Head of caudate nucleus (tissue), 42 donors: ENCODE measurements around the gene MDGA2.
A peak's percentile ranks its signal among the peaks of the same experiment; 100 is the strongest.

Source experiments
- DNase-seq, 42 donors: peaks; one replicate each; pipeline versions ENCODE4 v3.0.0 to v3.0.0-alpha.2; 2020 to 2021; ENCODE audit warnings: mixed read lengths in 7 of 42
- intact Hi-C: fragments of 100-400 bp; cut with DNase I; formaldehyde crosslinking; loops from one replicate; pipeline ENCODE4 v1.15.0; 2022

The MDGA2 gene

DNA sequence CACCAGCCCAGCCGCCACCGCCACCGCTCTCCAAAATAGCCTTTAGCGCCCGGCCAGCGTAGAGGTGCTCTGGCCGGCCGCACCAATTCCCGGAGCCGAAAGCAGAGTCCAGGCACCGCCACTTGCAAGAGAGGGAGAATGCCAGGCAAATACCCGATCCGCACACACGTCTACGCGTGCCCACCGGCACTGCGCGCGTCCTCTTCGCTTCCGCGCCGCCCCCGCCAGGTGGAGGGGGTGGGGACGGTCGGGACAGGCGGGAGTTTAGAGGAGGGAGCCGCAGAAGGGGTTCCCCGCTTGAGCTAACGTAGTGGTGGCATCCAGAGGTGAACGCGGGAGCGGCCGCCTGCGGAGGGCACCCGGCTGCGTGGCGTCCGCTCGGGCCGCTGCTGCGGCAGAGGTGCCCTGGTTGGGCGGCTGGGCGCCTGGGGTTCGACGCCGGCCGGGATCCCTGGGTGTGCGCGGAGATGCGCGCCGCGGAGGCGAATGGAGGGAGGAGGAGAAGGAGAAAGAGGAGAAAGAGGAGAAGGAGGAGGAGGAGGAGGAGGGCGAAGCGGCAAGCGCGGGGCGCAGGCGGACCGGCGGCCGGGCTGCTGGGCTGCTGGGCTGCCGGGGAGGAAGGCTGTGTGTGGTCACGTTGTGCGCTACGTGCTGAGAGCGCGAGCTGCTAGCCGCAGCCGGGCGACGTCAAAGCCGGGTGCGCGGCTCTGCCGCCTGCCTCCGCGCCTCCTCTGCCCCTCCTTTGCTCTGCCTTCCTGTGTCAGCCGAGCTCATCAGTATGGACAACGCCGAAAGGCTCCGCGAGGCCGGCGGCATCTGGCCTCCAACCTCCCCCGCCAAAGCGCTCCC lies at the start of gene MDGA2:
MDGA2 (minus strand) TSS at position 140 of the 849 bp plus-strand sequence.
- DNase-seq, result peak in 41 of 42 donors; percentile 37 to 85 (median 68)
- intact Hi-C loops, result no loop called here

DNA sequence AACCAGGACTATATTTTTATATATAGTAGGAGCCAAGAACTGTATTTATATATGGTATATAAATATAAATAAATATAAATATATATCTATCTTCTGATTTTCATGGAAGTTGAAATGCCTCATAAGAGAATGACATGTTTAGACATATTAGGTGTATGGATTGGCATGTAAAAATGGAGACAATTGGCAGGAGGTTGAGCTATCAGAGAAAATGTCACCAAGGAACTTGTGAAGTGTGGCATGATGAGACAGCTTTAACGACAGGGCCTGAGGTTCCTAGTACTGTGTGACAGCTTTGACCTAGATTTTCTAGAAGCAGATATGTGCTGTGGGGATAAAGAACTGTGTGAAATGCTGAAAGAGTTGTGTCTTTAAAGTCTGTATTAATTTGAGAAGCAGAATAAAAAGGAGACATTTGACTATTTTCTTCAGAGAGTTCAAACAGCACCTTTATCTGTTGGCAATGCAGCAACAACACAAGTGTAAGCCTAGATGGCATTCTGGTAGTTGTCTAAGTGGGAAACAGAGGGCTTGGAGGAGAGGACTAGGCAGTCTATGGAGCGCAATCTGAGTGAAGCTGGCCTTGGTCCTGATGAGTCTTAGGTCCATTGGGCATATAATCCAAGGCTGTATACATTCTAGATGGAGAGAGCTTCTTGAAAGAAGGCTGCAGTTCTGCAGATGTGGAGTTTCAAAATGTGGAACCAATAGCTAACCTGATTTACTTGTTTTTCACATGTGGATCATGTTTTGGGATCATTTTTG lies 47.7 kb upstream of the MDGA2 start:
- DNase-seq, result peak in 1 of 42 donors; percentile 8
- intact Hi-C loops, result no loop called here

- DNase-seq, result no peak
- intact Hi-C loops, result no loop called here
Measured at GRCh38 chr14:47720281-47720680, 44.9 kb upstream of the MDGA2 start.

DNA sequence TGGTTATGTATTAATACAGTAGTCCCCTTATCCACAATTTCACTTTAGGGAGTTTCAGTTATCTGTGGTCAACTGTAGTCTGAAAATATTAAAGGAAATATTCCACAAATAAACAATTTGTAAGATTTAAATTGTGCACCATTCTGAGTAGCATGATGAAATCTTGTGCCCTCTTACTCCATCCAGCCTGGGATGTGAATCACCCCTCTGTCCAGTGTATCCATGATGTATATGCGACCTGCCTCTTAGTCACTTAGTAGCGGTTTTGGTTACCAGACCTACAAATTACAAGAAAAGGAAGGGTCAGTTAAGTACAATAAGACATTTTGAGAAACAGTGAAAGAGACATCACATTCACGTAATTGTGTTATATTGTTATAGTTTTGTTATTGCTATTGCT lies 39.9 kb upstream of the MDGA2 start:
- intact Hi-C loops, result no loop called here
- no peak for DNase-seq

DNA sequence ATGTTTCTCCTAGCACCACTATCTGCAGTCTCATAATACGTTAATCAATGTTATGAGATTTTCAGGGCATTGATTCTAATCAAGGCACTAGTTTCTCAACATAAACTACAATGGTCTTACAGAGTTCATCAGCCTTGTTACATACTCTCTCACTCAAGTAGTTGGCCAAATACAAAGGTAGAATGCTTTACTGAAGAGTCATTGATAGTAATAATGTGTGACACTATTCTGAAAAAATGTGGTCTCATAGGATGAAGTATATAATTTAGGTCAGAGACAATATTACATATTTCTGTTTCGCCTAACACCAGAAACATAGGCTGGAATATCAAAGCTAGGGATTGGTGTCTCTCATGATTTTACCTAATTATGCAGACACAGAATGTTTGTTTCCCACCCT lies 35.2 kb upstream of the MDGA2 start:
- intact Hi-C loops, result no loop called here
- no peak for DNase-seq

GRCh38 chr14:47705683-47706082 lies 30.3 kb upstream of the MDGA2 start:
- DNase-seq, result no peak
- intact Hi-C loops, result no loop called here

- DNase-seq, result no peak
- intact Hi-C loops, result no loop called here
Measured at GRCh38 chr14:47691829-47692228, 16.4 kb upstream of the MDGA2 start.

- DNase-seq, result no peak
- intact Hi-C loops, result no loop called here
Measured at GRCh38 chr14:47678993-47679392, 3.6 kb upstream of the MDGA2 start.

DNA sequence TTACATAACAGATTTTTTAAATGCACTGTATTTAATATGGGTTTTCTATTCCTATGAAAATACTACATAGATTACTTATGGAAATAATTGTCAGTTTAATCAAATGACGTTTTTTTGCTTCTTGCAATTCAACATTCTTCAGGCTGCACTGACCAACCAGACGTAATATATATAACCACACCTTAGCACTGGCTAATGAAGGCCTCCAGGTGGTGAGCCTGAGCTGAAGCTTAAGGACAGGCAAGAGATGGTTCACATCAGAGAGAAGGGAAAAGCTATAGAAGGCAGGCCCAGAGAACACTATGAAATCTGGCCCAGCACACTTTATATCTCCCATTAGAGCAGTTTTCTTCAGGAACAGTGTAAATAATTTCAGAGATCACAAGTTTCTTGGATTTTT lies 2.8 kb upstream of the MDGA2 start:
- no peak for DNase-seq
- intact Hi-C loops, result no loop called here

DNA sequence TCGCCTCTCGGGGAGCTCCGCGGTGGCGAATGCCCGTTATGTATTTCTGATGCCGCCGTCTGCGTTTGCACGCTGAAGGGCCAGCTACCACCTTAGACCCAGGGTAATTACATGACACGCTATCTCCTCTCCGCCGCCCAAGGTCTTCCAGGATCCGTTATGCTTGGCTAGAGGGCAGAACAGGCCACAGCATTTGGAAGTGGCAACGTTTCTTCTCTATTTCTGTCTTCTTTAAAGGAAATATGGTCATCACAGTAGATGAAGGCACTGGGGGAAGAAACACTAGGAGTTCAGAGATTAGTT lies 861 bp upstream of the MDGA2 start:
- intact Hi-C loops, result no loop called here
- peak in 1 of 42 donors; percentile 41 for DNase-seq

DNA sequence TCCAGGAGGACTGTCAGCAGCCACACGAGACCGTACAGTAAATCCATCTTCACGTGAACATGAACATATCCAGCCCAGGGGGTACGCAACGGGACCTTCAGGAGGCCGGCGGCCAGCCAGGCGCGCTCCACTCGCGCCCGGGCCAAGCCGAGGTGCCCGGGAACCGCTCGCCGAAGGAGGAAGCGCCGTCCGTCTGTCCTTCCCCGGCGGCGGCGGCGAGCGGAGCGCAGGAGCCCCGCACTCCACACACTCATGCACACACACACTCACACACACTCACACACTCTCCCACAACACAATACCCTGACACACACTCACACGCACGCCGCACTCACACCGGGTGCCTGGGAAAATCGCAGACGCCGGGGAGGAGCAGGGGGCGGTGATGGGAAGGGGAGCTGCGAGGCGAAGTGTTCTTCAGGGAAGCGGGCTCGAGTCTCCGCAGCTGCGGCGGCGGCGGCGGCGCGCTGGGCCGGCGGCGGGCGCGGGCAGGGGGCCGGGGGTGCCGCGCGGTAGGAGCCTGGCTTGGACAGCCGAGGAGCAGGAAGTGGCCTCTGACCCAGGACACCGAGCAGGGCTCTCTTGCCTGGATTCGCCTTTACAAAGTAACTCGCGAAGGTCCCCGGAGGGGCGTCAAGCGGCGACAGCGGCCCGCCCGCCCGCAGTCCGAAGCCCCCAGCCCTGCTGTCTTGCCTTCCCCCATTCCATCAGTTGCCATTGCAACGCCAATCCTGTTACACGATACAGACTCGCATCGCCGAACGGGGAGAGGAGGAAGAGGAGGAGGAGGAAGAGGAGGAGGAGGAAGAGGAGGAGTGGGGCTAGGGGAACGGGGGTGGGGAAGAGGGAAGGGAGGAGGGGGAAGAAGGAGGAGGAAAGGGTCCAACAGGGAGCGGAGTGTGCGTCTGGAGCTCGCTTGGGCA lies 601 bp downstream of the MDGA2 start:
- intact Hi-C loops, result no loop called here

DNA sequence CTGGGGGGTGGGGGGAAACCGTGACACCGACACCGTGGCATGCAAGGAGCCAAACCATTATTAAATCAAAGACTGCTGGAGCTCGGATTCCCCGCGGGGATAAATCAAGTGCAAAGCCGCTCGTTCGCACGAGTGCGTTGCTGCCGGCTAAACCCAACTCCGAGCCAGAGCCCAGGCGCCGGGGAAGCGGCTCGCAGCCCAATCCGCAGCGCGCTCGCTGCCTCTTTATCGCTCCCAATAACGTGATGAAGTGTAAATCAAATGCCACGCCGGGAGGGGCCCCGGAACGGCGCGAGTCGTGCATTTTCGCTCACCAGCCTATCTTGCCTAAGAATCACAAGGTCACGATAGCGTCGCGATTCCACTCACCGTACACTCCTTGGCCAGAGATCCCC lies 1.3 kb downstream of the MDGA2 start:
- intact Hi-C loops, result no loop called here
- DNase-seq, result peak in 41 of 42 donors; percentile 20 to 77 (median 58)

More for the DNA sequence above, 601 bp downstream of the MDGA2 start:
- peak in 39 of 42 donors; percentile 16 to 71 (median 47) for DNase-seq

- intact Hi-C loops, result no loop called here
- DNase-seq, result no peak
Measured at GRCh38 chr14:47665337-47666134, 9.9 kb downstream of the MDGA2 start.

- intact Hi-C loops, result no loop called here
- no peak for DNase-seq
Measured at GRCh38 chr14:47662466-47662865, 12.9 kb downstream of the MDGA2 start.

DNA sequence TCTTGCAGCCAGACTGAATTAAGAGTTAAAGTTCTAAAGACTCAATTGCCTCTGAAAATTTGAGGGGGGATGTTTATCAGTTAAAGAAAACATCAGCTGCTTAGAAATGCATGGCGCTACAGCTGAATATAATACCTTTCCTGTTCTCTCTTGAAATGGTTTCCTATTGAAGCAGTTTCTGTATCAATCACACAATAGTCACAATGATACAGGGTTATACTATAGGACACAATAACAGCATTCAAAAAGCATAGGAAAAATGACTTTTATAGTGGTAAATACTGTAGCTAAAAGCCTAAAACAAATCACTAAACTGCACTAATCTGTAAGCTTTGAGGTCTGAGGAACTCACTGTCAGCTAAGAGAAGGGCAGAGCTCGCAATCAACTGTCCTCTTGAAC lies 15.2 kb downstream of the MDGA2 start:
- no peak for DNase-seq
- intact Hi-C loops, result no loop called here

- intact Hi-C loops, result no loop called here
Measured at GRCh38 chr14:47658041-47658440, 17.4 kb downstream of the MDGA2 start.

GRCh38 chr14:47657143-47657542 lies 18.3 kb downstream of the MDGA2 start:
- DNase-seq, result no peak
- intact Hi-C loops, result no loop called here

More at GRCh38 chr14:47658041-47658440, 17.4 kb downstream of the MDGA2 start:
- DNase-seq, result peak in 11 of 42 donors; percentile 10 to 73 (median 26)

- DNase-seq, result no peak
- intact Hi-C loops, result no loop called here
Measured at GRCh38 chr14:47651337-47651736, 24.1 kb downstream of the MDGA2 start.

DNA sequence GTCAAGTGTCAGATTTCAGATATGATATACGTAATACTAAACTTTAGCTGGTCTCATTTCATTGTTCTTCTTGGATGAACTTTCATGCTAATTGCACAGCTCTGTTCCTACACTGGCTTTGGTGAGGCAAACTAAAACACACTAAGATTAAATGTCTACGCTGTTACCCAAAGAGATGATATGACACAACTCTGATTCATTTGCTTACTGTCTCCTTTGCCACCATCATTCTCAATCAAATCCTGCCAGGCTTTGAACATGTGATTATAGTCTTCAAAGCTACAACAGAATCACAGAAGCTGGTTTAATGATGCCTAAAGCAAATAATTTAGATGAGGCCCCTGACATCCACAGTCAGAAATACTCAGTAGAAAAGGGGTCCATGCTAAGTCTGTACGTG lies 37.7 kb downstream of the MDGA2 start:
- no peak for DNase-seq
- intact Hi-C loops, result no loop called here
